Measurements from ENCODE around the gene CTNNA3.

DNA sequence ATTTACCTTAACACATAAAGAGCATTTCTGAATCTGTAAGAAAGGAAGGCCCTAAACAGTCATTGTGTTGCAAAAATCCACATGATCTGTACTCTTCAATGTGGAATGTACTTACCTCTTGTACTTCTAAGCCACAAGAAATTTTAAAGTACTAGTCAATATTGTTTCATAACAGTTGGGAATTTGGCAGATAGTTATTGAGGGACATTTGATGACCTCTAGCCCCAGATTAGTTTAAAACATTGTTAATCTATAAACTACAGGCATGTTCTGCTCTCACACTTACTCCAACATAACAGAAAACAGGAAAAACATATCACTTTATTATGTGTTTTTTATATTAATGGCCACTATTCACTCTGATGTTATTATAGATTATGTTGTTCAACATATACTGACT, 1755.9 kb downstream of the CTNNA3 start:
- TF ChIP-seq, protein P1, sequence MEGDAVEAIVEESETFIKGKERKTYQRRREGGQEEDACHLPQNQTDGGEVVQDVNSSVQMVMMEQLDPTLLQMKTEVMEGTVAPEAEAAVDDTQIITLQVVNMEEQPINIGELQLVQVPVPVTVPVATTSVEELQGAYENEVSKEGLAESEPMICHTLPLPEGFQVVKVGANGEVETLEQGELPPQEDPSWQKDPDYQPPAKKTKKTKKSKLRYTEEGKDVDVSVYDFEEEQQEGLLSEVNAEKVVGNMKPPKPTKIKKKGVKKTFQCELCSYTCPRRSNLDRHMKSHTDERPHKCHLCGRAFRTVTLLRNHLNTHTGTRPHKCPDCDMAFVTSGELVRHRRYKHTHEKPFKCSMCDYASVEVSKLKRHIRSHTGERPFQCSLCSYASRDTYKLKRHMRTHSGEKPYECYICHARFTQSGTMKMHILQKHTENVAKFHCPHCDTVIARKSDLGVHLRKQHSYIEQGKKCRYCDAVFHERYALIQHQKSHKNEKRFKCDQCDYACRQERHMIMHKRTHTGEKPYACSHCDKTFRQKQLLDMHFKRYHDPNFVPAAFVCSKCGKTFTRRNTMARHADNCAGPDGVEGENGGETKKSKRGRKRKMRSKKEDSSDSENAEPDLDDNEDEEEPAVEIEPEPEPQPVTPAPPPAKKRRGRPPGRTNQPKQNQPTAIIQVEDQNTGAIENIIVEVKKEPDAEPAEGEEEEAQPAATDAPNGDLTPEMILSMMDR (IDR thresholded peaks at IDR 0.05; ENCODE audit: poor library complexity, severe bottlenecking): no peak
- TF ChIP-seq, protein P2, sequence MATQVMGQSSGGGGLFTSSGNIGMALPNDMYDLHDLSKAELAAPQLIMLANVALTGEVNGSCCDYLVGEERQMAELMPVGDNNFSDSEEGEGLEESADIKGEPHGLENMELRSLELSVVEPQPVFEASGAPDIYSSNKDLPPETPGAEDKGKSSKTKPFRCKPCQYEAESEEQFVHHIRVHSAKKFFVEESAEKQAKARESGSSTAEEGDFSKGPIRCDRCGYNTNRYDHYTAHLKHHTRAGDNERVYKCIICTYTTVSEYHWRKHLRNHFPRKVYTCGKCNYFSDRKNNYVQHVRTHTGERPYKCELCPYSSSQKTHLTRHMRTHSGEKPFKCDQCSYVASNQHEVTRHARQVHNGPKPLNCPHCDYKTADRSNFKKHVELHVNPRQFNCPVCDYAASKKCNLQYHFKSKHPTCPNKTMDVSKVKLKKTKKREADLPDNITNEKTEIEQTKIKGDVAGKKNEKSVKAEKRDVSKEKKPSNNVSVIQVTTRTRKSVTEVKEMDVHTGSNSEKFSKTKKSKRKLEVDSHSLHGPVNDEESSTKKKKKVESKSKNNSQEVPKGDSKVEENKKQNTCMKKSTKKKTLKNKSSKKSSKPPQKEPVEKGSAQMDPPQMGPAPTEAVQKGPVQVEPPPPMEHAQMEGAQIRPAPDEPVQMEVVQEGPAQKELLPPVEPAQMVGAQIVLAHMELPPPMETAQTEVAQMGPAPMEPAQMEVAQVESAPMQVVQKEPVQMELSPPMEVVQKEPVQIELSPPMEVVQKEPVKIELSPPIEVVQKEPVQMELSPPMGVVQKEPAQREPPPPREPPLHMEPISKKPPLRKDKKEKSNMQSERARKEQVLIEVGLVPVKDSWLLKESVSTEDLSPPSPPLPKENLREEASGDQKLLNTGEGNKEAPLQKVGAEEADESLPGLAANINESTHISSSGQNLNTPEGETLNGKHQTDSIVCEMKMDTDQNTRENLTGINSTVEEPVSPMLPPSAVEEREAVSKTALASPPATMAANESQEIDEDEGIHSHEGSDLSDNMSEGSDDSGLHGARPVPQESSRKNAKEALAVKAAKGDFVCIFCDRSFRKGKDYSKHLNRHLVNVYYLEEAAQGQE (IDR thresholded peaks at IDR 0.05; ENCODE audit: borderline replicate concordance): no peak
- TF ChIP-seq POLR2AphosphoS5 (IDR thresholded peaks at IDR 0.05): no peak
- TF ChIP-seq SMC3 (conservative IDR thresholded peaks at IDR 0.05; ENCODE audit: poor library complexity): no peak
- no peak for TF ChIP-seq EZH2 (IDR thresholded peaks at IDR 0.05; ENCODE audit: borderline replicate concordance, insufficient read depth, low read length, poor library complexity, severe bottlenecking)
- no peak for TF ChIP-seq RAD21 (conservative IDR thresholded peaks at IDR 0.05)
- no peak for TF ChIP-seq TAF1 (IDR thresholded peaks at IDR 0.05; ENCODE audit: low read depth)
- no peak for TF ChIP-seq EP300 (conservative IDR thresholded peaks at IDR 0.05; ENCODE audit: poor library complexity, severe bottlenecking)
- no peak for TF ChIP-seq MXI1 (conservative IDR thresholded peaks at IDR 0.05; ENCODE audit: poor library complexity, severe bottlenecking)
